NCI-H187 treated with DMSO at 0.1 percent for 48 hours (cell line): ENCODE measurements around the gene KCNJ18.
"Not testable (repeated sequence)": the region's sequence is repeated elsewhere in the genome, so short reads cannot be mapped to it uniquely, and the experiment has no call there.

Source experiments
- DNase-seq: peaks from one replicate; lab custom pipeline; 2025; lab: John Stamatoyannopoulos, UW

The KCNJ18 gene

DNA sequence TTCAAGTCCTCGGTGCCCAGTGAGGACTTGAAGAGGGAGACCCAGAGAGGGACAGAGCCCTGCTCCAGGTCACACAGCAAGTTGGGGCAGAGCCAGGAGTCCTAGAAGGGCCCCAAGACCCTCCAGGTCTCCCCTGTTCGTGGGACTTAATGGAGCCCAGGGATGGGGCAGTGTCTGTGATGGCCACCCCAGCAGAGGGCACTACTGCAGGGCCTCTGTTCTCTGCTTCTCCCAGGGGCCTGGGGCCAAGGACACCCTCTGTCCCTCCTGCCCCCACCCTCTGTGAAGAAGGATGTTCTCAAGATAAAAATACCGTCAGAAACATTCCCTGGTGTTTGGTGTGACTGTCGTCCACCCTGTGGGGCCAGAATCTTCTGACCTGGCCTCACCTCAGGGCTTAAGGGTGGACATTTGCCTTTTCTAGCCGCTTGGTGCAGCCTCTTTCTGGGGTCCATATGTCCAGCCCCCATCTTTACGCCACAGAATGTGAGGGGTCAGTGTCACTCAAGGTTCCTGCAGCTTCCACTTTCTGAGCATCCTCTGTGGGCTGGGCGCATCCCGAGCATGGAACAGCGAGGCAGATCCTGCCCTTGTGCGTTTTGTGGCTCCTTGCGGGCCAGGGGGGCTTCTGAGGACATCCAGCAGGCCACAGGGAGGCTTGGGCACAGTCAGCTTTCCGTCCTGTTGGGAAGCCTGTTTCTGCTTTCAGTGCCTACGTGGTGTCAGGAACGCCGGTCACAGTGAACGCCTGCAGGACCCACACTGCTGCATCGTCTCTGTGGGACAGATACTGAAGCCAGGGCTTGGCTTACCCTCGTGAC, at the start of gene KCNJ18:
Gene KCNJ18, plus strand, starts transcription at position 641 of the 821 bp plus-strand sequence. CDS start 10,264 bp downstream, outside the sequence.
- not testable (repeated sequence) for DNase-seq

DNA sequence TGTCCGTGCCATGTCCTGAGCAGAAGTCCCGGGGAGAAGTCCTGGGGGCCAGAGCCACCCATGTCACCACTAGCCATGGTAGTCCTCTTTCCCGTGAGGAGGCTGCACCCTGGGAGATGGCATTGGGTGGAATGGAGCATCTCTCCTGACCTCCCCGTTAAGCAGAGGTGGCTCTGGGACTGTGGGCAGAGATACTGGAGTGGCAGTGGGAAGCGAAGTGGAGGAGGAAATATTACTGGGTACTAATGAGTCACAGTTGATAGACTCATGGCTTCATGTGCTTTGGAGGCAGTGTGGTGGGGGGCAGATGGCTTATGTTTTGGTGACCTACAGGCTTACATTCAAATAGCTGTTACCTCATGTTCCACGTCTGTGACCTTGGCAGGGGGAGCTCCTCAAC, 44.2 kb upstream of the KCNJ18 start:
- not testable (repeated sequence) for DNase-seq

DNA sequence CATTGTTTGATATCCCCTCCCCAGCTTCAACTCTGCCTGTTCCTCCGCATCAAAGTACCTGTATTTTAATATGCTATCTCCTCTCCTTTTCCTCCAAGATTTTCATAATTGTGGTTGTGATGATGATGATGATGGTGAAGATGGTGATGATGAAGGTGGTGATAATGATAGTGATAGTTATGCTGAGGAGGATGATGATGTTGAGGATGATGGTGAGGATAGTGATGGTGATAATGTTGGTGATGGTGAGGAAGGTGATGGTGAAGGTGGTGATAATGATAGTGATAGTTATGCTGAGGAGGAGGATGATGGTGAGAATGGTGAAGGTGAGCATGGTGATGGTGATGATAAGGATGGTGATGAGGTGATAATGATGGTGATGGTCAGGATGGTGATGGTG, 42.3 kb upstream of the KCNJ18 start:
- not testable (repeated sequence) for DNase-seq

DNA sequence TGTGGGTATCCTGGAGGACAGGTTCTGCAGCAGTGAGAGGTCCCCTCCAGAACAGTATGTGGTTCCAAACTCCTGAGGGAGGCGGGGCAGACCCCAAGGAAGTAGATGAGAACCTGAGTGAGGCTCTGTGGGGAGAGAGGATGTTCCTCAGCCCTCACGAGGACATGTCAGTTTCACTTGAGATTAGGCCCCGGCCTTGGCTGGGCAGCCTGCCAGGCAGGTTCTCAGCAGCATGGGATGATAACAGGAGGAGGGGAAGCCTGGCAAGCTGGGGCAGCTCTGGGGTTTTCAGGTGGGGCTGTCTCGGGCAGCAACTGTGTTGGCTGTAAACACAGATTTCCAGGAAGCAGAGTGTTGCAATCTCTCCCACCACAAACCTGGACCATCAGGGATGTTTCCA, 40.3 kb upstream of the KCNJ18 start:
- not testable (repeated sequence) for DNase-seq

DNA sequence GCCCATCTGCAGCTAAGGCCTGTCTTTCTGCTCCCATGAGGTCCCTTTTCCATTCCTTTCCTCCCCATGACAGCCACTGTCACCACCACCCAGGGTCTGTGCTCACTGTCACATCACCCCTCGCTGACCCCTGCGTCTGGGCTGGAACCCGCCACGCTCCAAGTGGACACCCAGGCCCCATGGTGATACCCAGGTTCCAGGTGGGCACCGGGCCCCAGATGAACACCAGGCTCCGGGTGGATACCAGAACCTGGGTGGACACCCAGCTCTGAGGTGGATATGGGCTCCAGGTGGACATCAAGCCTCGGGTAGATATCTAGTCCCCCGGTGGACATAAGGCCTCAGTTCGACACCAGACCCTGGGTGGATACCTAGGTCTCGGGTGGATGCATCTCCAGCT, 39.1 kb upstream of the KCNJ18 start:
- not testable (repeated sequence) for DNase-seq

DNA sequence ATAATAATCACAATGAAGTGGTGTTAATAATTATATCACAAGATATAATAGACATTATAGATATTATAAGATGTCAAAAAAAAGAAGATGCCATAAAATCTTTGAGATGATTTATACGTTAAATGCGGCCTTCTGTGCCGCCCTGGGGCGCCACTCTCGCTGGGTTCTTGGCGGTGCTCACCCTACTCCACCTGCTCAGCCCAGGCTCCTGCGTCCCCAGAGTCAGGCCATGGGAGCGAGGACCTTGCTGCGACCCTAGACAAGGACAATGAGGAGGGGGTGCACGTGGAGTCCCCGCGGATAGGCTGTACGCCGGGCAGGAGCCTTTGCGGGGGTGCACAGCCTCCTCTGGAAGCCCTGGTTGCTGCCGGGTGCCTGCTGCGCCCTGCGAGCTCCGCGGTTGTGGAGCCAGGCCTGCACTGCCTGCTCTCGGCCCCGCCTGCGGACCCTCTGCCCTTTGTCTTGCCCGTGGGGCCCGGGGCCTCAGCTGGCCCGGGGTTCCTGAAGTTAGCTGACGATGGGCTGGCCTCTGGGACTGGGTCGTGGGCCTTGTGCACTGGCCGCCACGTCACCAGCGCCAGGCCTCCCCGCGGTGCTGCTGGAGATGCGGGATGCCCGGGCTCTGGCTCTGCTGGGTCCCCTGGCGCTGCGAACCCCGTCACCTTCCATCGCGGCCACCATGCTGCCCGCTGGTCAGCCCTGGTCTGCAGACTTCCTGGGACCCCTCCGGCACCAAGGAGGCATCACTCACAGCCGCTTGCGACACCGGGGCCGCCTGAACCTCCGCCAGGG, 35.6 kb upstream of the KCNJ18 start:
- not testable (repeated sequence) for DNase-seq

DNA sequence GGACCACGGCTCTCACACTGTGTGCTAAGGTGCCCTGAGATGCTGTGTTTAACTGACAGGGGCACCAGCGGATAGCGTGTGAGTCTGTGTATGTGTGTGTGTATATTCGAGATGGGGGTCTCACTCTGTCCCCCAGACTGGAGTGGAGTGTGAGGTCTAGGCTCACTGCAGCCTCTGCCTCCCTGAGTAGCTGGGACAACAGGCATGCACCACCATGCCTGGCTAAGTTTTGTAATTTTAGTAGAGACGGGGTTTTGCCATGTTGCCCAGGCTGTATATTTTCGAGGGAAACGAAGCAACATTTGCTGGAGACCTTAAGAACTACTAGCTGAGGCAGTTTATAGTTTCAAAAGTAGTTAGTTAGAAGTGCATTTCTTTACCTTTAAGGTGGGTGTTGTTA, 32.7 kb upstream of the KCNJ18 start:
- not testable (repeated sequence) for DNase-seq

DNA sequence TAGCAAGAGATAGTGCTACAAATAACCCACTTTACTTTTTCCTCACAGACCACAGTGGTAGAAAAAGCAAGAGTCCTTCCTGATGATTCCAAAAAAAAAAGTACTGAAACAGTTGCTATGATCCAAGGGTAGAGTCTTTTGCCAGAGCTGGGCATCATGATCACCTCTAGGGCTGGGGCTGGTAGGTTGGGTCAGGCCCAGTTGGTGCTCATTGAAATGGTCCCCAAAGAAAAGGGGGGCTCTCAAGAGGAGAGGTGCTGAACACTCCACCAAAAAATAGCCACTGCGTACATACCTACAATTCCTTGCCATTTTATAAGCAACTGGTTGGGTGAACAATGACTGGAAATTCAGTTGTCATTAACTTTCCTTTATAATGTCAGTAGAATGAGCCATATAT, 30.9 kb upstream of the KCNJ18 start:
- not testable (repeated sequence) for DNase-seq

DNA sequence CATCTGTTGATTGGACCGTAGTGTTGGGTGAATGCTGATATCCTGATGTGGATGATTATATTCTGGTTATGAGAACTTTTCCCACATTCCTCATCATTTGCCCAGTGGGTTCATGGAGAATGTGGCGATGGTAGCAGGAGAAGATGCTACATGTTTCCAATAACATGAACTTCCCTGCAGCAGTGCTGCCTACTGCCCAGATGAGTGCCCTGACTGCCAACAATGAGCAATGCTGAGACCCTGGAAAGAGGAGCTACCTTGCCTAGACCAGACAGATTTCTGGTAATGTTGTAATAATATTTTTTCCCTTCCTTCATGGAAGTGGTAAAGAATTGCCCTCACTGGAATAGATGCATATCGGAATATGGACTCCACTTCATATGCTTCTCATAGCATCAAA, 29.2 kb upstream of the KCNJ18 start:
- not testable (repeated sequence) for DNase-seq

DNA sequence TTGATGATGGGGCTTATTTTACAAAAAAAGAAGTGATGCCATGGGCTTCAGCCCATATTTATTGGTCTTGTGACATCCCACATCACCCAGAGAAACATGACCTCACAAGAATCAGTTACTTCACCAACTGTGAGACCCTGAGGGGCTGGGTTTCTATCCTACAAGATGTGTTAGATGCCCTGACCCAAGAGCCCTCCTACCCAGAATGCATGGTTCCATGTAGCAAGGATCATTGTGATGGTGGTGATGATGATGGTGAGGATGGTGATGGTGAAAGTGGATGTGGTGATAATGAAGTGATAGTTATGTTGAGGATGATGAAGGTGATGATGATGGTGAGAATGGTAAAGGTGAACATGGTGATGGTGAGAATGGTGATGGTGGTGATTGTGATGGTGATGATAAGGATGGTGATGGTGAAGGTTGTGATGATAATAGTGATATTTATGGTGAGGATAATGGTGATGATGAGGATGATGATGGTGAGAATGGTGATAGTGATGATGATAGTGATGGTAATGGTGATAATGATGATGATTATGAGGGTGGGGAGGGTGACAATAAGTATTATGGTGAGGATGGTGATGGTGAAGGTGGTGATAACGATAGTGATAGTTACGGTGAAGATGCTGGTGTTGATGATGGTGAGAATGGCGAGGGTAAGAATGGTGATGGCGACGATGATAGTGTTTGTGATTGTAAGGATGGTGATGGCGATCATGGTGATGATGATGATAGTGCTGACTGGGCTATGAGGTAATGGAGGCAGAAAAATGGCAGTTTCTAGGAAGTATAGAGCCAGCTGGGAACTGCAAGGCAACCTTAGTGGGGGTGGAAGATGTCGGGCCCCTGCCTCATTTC, 28.5 kb upstream of the KCNJ18 start:
- DNase-seq, result not testable (repeated sequence)

DNA sequence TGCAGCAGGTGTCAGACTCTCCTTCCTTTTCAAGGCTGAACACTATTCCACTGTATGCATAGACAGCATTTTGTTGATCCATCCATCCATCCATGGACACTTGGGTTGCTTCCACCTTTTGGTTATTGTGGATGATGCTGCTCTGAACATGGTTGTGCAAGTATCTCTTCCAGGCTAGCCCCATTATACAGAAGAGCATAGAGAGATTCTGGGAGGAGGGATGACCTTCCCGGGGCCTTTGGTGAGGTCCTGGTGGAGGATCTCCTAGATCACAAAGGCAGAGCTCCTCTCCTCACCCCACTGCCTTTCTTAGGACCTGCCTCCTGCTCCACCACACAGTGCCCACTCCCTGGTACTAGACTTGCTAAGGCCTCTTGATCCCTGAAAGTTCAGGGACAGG, 27.2 kb upstream of the KCNJ18 start:
- not testable (repeated sequence) for DNase-seq

DNA sequence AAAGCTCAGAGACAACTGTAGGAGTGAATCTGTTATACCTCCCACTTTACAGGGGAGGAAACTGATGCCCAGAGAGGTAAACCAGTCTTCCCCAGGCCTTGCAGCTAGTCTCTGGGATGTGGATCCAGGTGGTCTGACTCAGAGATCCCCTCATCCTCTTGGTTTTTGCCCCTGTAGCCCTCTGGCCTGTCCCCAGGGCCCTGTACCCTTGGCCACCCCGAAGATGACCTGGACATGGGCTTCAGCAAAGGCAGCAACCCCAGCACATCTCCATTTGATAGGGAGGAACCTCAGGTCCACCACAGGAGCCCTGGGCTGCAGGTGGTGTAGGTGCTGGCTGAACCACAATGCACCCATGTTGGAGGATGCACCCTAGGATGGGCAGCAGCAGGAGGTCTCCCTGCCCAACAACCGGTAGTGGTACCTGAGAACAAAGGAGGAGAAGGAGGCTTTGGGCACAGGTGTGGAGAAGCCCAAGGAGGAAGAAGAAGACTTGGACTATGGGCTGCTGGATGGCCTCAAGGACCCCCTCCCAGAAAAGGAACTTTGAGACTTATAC, 26.3 kb upstream of the KCNJ18 start:
- not testable (repeated sequence) for DNase-seq

DNA sequence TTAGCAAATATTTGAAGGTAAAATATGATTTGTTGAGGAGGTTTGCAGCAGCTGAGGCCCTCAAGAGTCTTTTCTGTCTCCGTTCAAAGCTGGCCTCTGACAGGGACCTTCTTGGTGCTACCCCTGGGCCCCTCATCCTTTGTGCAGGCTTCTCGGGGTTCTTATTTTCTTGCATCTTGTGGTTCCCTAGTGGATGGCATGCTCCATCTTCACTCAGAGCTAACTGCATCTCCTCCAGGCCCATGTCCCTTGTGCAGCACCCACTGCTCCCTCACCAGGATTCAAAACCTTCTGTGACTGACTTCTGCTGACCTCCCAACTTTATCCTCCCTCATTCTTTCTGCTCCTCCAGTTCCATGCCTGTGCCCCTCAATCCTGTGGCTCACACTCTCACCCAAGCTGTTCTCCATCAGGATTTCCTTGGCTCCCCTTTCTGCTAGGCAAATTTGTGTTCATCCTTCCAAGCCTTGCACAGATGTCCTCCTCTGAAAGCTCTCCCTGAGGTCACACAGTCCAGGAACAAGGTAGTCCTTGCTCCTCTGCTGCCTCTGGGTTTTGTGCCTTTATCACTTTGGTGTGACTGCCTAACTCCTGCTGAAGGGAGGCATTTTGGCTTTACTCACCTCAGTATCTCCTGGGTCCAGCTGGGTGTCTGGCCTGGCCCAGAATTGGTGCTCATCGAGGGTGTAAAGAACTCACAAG, 25.5 kb upstream of the KCNJ18 start:
- not testable (repeated sequence) for DNase-seq

DNA sequence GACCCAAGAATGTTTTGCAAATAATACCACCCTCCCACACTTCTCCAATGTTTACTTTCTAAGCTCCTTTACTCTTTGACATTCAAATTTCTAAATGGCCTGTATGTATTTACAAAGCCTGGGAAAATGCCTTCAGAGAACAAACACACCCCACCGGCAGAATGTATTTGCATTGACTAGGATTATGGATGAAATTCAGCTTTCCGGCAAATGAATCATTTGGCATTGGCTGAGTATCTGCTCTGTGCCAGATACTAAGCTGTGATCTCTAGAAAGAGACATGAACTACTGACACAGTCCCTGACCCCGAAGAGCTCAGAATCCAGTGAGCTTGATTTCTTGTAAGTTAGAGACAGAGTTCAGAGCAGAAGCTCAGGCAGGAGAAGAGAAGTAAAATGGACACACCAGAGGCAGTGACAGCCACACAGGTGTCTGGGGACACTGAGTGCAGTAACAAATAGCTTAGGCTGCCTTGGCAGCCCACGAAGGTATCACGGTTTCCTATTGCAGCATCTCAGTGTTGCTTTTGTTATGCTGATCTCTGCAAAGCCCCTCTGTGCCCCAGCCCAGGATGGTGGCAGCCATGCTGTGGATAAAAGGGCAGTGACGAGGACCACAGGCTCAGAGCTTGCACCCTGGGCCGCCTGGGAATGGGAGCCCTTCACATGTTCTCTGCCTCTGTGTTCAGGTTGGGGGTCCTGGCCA, 24.8 kb upstream of the KCNJ18 start:
- not testable (repeated sequence) for DNase-seq

DNA sequence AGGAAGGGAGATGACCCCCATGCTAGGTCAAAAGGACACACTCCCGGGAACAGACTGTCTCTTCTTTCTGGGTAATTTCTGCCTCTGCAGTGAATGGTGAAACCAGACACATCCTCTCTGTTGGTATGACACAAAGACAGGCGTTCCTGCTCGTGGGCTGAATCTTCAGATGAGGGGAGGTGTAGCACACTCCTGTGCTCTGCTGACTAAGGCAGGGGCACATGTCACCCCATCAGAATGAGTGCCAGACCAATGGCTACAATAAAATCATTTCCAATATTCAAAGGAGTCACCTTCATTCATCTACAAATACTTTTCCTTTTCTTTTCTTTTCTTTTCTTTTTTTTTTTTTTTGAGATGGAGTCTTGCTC, 24.2 kb upstream of the KCNJ18 start:
- DNase-seq, result not testable (repeated sequence)

DNA sequence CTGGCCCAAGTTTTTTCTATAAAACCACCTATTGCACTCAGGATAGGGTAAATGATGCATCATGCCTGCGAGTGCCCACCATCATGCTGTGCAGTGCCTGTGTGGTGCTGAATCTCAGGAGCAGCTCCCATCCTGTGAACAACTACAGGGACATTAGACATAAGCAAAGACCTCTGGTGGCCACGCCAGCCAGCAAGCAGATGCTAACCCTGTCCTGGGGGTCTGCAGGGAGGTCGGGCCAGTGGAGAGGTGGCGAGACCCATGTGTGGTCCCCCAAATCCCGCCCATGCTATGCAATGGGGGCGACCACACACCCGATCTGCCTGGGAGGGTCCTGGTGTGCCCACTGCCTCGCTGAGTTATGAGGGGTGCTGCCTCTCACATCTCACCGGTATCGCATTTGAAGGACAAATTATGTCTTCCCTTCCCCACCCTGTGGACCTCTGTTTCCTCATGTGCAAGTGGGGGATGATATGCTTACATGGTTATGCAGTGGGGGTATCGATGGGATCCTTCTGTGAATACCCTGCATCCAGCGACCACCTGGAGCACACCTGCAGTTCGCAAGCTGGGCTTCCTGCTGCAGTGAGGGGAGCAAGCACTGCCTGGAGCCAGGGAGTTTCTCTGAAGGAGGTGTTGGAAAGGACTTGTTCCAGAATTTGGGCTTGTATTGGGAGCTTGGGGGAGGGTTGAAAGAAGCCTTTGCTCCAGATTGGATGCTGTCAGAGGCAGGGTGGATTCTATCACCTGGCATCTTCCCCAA, 23.4 kb upstream of the KCNJ18 start:
- DNase-seq, result not testable (repeated sequence)

DNA sequence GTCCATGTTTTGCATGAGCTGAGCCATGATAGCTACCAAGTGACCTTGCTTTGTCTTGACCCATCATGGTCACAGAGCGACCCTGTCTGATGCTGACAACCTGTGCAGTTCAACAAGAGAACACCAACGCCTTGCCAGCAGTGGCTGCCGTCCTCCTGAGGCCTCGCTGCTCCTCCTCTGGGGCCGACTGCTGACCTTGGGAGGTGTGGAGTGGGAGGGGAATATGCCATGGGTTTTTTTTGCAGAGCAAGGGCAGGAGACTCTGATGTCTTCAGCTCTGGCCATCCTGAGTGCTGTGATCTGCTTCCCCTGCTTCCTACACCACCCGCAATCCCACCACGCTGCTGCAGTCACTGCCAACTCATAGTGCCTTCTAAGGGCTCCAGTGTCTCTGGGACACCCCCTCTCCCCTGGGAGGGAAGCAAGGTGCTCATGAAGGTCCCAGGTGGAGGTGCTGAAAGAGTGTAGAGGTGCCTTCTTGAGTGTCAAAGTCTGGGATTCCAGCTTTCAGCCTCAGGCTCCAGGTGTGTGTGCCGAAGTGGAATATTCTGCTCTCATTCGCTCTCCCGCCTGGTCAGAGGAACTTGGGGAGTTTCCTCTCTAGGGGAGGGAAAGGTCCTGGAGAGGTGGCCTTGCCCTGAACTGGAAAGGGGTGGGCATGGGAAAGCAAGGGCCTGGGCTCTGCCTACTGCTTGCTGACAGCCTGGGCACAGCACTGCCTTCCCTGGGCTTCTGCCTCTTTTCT, 22.5 kb upstream of the KCNJ18 start:
- not testable (repeated sequence) for DNase-seq

DNA sequence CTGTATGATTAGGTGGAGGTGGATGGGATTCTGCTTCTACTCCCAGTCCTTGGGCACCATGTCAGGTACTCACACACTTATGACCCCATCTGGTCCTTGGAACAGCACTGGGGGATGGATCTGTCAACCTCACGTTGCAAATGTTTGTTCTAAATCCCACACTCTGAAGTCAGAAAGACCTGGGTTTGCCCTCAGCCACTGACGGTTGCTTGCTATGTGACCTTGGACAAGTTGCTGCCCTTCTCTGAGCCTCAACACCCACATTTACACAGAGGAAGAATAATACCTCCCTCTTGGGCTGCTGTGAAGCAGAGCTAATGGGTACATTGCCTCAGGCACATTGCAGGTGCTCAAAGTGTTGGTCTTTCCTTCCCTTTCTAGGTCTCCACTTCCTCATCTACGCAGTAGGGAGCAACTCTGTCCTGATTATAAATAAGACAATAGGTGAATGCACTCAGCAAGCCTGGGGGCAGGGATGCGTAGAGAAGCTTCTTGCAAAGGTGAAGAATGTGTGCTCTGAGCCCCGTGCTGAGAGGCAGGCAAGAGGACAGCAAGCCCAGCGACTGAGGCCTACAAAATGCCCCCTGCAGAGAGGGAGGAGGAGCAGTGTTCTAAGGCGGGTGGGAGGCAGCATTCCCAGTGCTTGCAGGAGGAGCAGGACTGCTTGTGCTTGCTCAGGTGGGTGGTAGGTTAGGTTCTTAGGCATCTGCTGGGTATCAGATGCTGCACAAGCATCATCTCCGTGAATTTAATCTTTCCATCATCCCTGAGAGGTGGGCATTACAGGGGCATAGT, 21.8 kb upstream of the KCNJ18 start:
- not testable (repeated sequence) for DNase-seq
